A673 (cell line): ENCODE measurements around the gene COQ8A. TPM values are rescaled to one million over a fixed set of nuclear protein-coding genes. Genes with fewer than 3 reads are reported as not detected.
A peak's percentile ranks its signal among the peaks of the same experiment; 100 is the strongest.

Experiments used
- BruUV-seq: library from RNA; stranded (reverse); fragments of 400-500 nt; replicated peaks from 2 replicates; lab custom pipeline; 2021; lab: Mats Ljungman, UMichigan
- CTCF ChIA-PET: fragments of 300-600 bp; sonication (Branson Sonifier 250); formaldehyde crosslinking; loops from one replicate; lab custom pipeline; 2022; ENCODE audit warnings: antibody characterized with exemption; lab: Charles Lee
- POLR2A ChIA-PET: fragments of 300-600 bp; sonication (Branson Sonifier 250); formaldehyde crosslinking; loops from one replicate; lab custom pipeline; 2022; ENCODE audit warnings: antibody characterized with exemption; ENCODE audit not compliant: low non-redundant PET; lab: Charles Lee
- DNase-seq: peaks from one replicate; pipeline ENCODE4 v3.0.0-alpha.2; 2015; ENCODE audit warnings: low spot score
- H3K27ac ChIP-seq: fragments of 200-600 bp; sonication (generic); 2 replicates; pipeline ENCODE4 v1.5.1; 2016; ENCODE audit warnings: mixed run types, low read depth, mild to moderate bottlenecking, mixed read lengths, antibody characterized with exemption, low read length; ENCODE audit not compliant: poor library complexity, severe bottlenecking
- H3K27me3 ChIP-seq: fragments of 200-600 bp; sonication (generic); replicated peaks from 2 replicates; pipeline ENCODE4 v1.6.1; 2017; ENCODE audit warnings: mixed run types, low read depth, mild to moderate bottlenecking, mixed read lengths, antibody characterized with exemption, low read length; ENCODE audit not compliant: insufficient read depth, poor library complexity
- H3K36me3 ChIP-seq: fragments of 200-600 bp; sonication (generic); 2 replicates; pipeline ENCODE4 v1.6.1; 2016; ENCODE audit warnings: mixed run types, mild to moderate bottlenecking, mixed read lengths, antibody characterized with exemption, low read length; ENCODE audit not compliant: insufficient read depth, poor library complexity, severe bottlenecking
- H3K4me1 ChIP-seq: fragments of 200-600 bp; sonication (generic); 2 replicates; pipeline ENCODE4 v1.6.1; 2017; ENCODE audit warnings: mixed run types, mild to moderate bottlenecking, mixed read lengths, antibody characterized with exemption, low read length; ENCODE audit not compliant: insufficient read depth, poor library complexity, severe bottlenecking
- H3K4me3 ChIP-seq: fragments of 200-600 bp; sonication (generic); 2 replicates; pipeline ENCODE4 v1.5.1; 2016; ENCODE audit warnings: low read depth, mixed run types, mild to moderate bottlenecking, mixed read lengths, low read length; ENCODE audit not compliant: poor library complexity, severe bottlenecking
- H3K9me3 ChIP-seq: fragments of 200-600 bp; sonication (generic); 2 replicates; pipeline ENCODE4 v1.6.1; 2016; ENCODE audit warnings: mixed run types, low read depth, mild to moderate bottlenecking, mixed read lengths, antibody characterized with exemption, low read length; ENCODE audit not compliant: poor library complexity, severe bottlenecking
- CTCF ChIP-seq: fragments of 300-800, 200-600 bp; sonication (generic); conservative IDR thresholded peaks from 2 replicates; pipeline ENCODE4 v1.5.1; 2017; ENCODE audit warnings: low read depth, mild to moderate bottlenecking, antibody characterized with exemption, low read length, moderate library complexity, mixed read lengths
- EZH2 ChIP-seq: fragments of 200-600 bp; sonication (generic); IDR thresholded peaks from 2 replicates; pipeline ENCODE4 v1.6.1; 2017; ENCODE audit warnings: borderline replicate concordance, low read depth, mild to moderate bottlenecking, mixed read lengths, antibody characterized with exemption, low read length; ENCODE audit not compliant: poor library complexity, severe bottlenecking
- intact Hi-C: fragments of 100-400 bp; cut with micrococcal nuclease; formaldehyde crosslinking; loops from one replicate; pipeline ENCODE4 v1.10.0; 2022; ENCODE audit not compliant: unreplicated experiment
- total RNA-seq: library from RNA; stranded (reverse); gene quantifications from 2 replicates; pipeline ENCODE4 v1.2.3, GENCODE V29; 2021

Gene COQ8A
- total RNA-seq, 1 experiment from 2014 or later, result 7.7 TPM

DNA sequence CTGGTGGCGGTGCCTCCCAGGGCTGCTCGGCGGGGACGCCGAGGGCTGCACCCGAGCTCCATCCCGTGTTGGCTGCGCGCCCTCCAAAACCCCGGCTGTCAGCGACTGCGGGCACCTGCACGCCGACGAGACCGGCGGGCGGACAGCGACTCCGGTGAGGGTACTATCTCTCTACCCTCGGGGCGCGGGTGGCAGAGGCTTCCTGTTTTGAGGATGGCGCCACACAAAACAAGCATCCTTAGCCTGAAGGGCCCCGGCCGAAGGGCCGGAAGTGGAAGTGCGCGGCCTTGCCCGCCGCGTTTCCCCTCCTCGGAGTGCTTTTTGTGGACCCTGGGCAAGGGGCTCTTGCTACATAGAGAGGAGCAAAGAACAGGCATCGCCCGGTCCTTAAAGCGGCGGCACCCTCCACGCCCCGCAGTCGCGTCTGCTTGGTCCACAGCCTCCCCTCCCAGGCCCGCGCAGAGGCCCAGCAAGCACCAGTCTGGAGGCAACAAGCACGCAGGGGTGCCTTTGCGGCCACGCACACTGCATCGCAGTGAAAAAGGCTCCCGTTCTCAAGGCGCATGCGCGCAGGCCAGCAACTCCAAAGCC lies 561 bp upstream of the COQ8A start:
- CTCF ChIA-PET, result no interaction called here
- no peak for TF ChIP-seq CTCF
- no peak for TF ChIP-seq EZH2
- intact Hi-C loops, result loop anchor here (5.0 kb wide), 1 partner anchor 202 kb away; the partner anchor contains the start of gene ITPKB
- Histone ChIP-seq H3K27me3 (no peaks in the 10 kb centered on the region), H3K36me3 (no peaks in the 10 kb centered on the region), H3K9me3 (peaks cover 6% of the 10 kb centered on the region), H3K27ac (peak overlapping the region; percentile 90), H3K4me3 (peak overlapping the region; percentile 61), H3K4me1 (peaks cover 12% of the 10 kb centered on the region)
- peak; percentile 69 for DNase-seq
- BruUV-seq, result no TSS peak
- POLR2A ChIA-PET, result no interaction called here

- no peaks in the 10 kb centered on the region for H3K36me3 ChIP-seq
- H3K9me3 ChIP-seq, result no peaks in the 10 kb centered on the region
- ChIA-PET CTCF (no interaction called here), POLR2A (no interaction called here)
- H3K4me1 ChIP-seq, result peaks cover 12% of the 10 kb centered on the region
- BruUV-seq, result no TSS peak
- no peaks in the 10 kb centered on the region for H3K27me3 ChIP-seq
- intact Hi-C loops, result no loop called here
- TF ChIP-seq CTCF, result no peak
- no peak for TF ChIP-seq EZH2
- no peak overlapping the region for H3K27ac ChIP-seq
- DNase-seq, result no peak
- peak overlapping the region; percentile 61 for H3K4me3 ChIP-seq
Observed at GRCh38 chr1:226940806-226941067, 643 bp downstream of the COQ8A start.

DNA sequence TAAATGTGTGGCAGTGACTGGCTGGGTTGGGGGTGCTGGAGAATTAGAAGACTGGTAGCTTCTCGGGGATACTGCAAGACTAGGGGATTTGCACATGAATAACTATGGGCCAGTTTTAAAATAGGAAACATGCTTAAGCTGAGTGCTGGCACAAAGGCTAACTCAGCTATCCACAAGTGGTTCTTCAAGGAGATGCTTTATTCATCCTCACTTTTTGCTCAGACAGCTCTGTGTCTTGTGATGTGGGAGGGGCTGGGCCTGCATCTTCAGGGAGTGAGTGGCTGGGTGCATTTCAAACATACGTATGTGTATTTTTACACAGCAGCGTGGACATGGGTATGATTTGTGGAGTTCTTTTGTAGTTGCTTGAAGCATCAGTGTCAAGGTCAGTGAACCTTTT lies 2.3 kb downstream of the COQ8A start:
- ChIA-PET POLR2A (no interaction called here), CTCF (no interaction called here)
- Histone ChIP-seq H3K27me3 (no peaks in the 10 kb centered on the region), H3K36me3 (no peaks in the 10 kb centered on the region), H3K4me3 (no peak overlapping the region), H3K27ac (no peak overlapping the region), H3K9me3 (no peaks in the 10 kb centered on the region), H3K4me1 (peaks cover 12% of the 10 kb centered on the region)
- DNase-seq, result no peak
- TF ChIP-seq EZH2, result no peak
- no TSS peak for BruUV-seq
- intact Hi-C loops, result no loop called here

DNA sequence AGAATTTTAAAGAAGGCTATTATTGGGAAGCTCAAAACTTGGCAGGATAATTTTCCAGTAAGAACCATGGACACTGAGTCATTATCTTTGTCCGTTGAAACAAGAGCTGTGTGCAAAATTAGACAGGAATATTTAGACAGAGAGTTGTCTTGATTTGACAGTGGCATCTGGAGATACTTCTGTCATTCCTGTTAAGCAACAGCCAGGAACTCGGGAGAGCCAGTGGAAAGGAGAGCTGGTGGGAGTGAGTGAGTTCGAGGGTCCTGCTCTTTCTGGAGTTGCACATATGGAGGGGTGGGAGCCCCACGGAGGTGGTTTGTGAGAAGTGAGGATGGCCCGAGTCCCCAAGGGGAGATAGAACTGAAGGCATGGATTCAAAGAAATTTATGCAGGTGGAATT lies 3.1 kb downstream of the COQ8A start:
- peaks cover 12% of the 10 kb centered on the region for H3K4me1 ChIP-seq
- intact Hi-C loops, result no loop called here
- H3K9me3 ChIP-seq, result no peaks in the 10 kb centered on the region
- DNase-seq, result no peak
- ChIA-PET CTCF (no interaction called here), POLR2A (no interaction called here)
- no TSS peak for BruUV-seq
- no peak overlapping the region for H3K27ac ChIP-seq
- no peaks in the 10 kb centered on the region for H3K27me3 ChIP-seq
- no peaks in the 10 kb centered on the region for H3K36me3 ChIP-seq
- TF ChIP-seq CTCF, result no peak
- TF ChIP-seq EZH2, result no peak
- no peak overlapping the region for H3K4me3 ChIP-seq
